MCF 10A (cell line): ENCODE results near the gene RBX1. TPM values are rescaled to one million over a fixed set of nuclear protein-coding genes. Genes with fewer than 3 reads are reported as not detected.

Experiments
- BruUV-seq: library from RNA; stranded (reverse); fragments of 400-500 nt; replicated peaks from 2 replicates; lab custom pipeline; 2021; lab: Mats Ljungman, UMichigan
- CTCF ChIA-PET: fragments of 300-600 bp; sonication (Branson Sonifier 250); formaldehyde crosslinking; extraction: SDS; loops from one replicate; lab custom pipeline; 2021; ENCODE audit warnings: antibody characterized with exemption, inconsistent platforms; lab: Yijun Ruan, JAX
- POLR2A ChIA-PET: fragments of 300-600, 350-650 bp; sonication (Branson Sonifier 250); formaldehyde crosslinking; extraction: SDS; loops from one replicate; lab custom pipeline; 2020; ENCODE audit warnings: antibody characterized with exemption, inconsistent platforms; lab: Yijun Ruan, JAX
- DNase-seq: peaks from one replicate; pipeline ENCODE4 v3.0.0-alpha.2; 2018; ENCODE audit not compliant: unreplicated experiment
- H3K27ac Mint-ChIP-seq: one replicate; pipeline ENCODE4 v1.8.0; 2022; ENCODE audit warnings: mild to moderate bottlenecking, low read depth, mixed read lengths; ENCODE audit not compliant: unreplicated experiment
- H3K27me3 Mint-ChIP-seq: one replicate; pipeline ENCODE4 v1.8.0; 2022; ENCODE audit warnings: mixed read lengths; ENCODE audit not compliant: insufficient read depth, unreplicated experiment
- H3K36me3 Mint-ChIP-seq: one replicate; pipeline ENCODE4 v1.8.0; 2022; ENCODE audit warnings: mild to moderate bottlenecking, moderate library complexity, mixed read lengths; ENCODE audit not compliant: insufficient read depth, unreplicated experiment
- H3K4me1 Mint-ChIP-seq: one replicate; pipeline ENCODE4 v1.8.0; 2022; ENCODE audit warnings: mixed read lengths; ENCODE audit not compliant: insufficient read depth, unreplicated experiment
- H3K4me3 Mint-ChIP-seq: one replicate; pipeline ENCODE4 v1.8.0; 2022; ENCODE audit warnings: mild to moderate bottlenecking, moderate library complexity, mixed read lengths; ENCODE audit not compliant: unreplicated experiment
- H3K9me3 Mint-ChIP-seq: one replicate; pipeline ENCODE4 v1.8.0; 2022; ENCODE audit warnings: mixed read lengths; ENCODE audit not compliant: unreplicated experiment
- intact Hi-C: fragments of 100-400 bp; cut with micrococcal nuclease; formaldehyde crosslinking; loops from 2 replicates; pipeline ENCODE4 v1.14.1; 2022
- total RNA-seq: library from RNA; stranded (reverse); gene quantifications from 2 replicates; pipeline ENCODE4 v1.2.3, GENCODE V29; 2022
- TF ChIP-seq, protein P1 (sequence below): fragments of 200-600 bp; IDR thresholded peaks from one replicate; pipeline ENCODE4 v1.8.0; 2022; ENCODE audit warnings: antibody characterized with exemption, mild to moderate bottlenecking; ENCODE audit not compliant: unreplicated experiment

Gene RBX1
- total RNA-seq, 1 experiment from 2014 or later = 46.7 TPM

DNA sequence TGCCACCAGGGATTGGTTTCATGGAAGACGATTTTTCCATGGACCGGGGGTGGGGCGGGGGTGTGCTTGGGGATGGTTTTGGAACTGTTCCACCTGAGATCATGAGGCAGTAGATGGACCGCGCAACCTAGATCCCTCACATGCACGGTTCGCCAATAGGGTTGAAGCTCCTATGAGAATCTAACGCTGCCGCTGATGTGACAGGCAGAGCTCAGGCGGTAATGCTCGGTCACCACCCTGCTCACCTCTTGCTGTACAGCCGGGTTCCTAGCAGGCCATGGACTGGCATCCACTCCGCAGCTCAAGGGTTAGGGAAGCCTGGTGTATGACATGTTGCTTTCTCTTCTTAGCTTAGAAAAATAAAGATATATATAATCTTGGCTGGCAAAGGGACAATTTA is 22.0 kb downstream of the RBX1 start:
- no peaks in the 10 kb centered on the region for H3K27me3 Mint-ChIP-seq
- no TSS peak for BruUV-seq
- no peaks in the 10 kb centered on the region for H3K4me1 Mint-ChIP-seq
- peaks cover 47% of the 10 kb centered on the region for H3K36me3 Mint-ChIP-seq
- H3K4me3 Mint-ChIP-seq = no peak overlapping the region
- no peak for DNase-seq
- ChIA-PET CTCF (interaction anchor here (0.6 kb wide), 1 partner anchor 668 kb away, joined by 3 read pairs; no protein-coding TSS in a partner anchor), POLR2A (interaction anchor here (0.6 to 3.3 kb wide), 4 partner anchors 18 to 49 kb away, joined by 3 to 14 read pairs (median 6); partner anchors contain the start of gene RBX1)
- intact Hi-C loops = no loop called here
- TF ChIP-seq, protein P1, sequence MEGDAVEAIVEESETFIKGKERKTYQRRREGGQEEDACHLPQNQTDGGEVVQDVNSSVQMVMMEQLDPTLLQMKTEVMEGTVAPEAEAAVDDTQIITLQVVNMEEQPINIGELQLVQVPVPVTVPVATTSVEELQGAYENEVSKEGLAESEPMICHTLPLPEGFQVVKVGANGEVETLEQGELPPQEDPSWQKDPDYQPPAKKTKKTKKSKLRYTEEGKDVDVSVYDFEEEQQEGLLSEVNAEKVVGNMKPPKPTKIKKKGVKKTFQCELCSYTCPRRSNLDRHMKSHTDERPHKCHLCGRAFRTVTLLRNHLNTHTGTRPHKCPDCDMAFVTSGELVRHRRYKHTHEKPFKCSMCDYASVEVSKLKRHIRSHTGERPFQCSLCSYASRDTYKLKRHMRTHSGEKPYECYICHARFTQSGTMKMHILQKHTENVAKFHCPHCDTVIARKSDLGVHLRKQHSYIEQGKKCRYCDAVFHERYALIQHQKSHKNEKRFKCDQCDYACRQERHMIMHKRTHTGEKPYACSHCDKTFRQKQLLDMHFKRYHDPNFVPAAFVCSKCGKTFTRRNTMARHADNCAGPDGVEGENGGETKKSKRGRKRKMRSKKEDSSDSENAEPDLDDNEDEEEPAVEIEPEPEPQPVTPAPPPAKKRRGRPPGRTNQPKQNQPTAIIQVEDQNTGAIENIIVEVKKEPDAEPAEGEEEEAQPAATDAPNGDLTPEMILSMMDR = no peak
- H3K9me3 Mint-ChIP-seq = no peaks in the 10 kb centered on the region
- H3K27ac Mint-ChIP-seq = no peak overlapping the region

DNA sequence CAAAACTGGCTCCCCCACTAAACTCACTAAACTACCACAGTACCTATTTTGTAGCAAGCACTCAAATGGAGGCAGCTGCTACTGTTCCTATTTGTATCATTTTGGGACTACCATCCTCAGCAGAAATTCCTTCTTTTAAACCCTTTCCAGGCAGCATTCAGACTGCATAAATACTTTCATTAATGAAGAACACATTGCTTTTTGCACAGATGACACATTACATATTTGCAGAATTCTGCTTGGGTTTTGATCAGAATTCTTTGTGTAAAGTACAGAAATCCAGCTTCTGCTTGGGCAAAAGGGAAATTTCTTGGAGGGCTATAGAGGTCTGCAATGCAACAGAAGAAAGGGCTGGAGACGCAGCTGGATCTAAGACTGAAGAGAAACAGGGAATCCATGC is 24.2 kb downstream of the RBX1 start:
- no peak for DNase-seq
- Mint-ChIP-seq H3K36me3 (peaks cover 28% of the 10 kb centered on the region), H3K27me3 (no peaks in the 10 kb centered on the region), H3K4me1 (no peaks in the 10 kb centered on the region), H3K27ac (no peak overlapping the region), H3K9me3 (no peaks in the 10 kb centered on the region), H3K4me3 (no peak overlapping the region)
- ChIA-PET POLR2A (interaction anchor here (1.1 to 2.0 kb wide), 2 partner anchors 15 to 26 kb away, joined by 3 to 4 read pairs; no protein-coding TSS in a partner anchor), CTCF (interaction anchor here (0.7 kb wide), 2 partner anchors 11 to 81 kb away, joined by 3 to 4 read pairs; no protein-coding TSS in a partner anchor)
- TF ChIP-seq, protein P1 = no peak
- intact Hi-C loops = no loop called here
- no TSS peak for BruUV-seq

DNA sequence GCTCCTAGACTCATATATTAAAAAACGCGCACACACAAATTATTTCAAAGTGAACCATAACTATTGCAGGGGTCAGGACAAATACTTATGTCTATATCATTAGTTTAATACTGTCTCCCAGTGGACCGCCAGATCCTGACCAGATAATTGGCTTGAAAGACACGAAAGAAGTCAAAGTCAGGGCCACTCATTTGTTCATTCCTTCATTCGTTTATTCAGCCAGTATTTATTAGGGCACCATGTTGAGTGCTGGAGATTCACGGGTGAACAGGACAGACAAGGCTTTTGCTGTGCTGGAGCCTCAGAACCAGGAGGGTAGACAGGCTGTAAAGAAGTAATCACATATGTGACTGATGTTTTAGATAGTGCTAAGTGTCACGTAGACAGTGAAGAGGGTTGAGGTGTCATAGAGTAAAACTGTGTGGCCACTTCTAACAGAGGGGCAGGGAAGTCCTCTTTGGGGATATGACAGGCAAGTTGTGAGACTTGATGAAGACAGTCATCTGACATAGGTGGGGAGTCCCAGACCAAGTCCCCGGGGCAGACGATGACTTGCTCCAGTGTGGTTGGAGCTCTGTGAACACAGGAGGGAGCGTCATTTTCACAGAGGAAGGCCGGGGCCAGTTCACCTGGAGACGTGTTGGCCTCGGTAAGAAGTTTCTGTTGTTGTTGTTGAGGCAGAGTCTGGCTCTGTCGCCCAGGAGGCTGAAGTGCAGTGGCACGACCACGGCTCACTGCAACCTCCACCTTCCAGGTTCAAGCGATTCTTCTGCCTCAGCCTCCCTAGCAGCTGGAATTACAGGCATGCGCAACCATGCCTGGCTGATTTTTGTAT is 25.9 kb downstream of the RBX1 start:
- DNase-seq = no peak
- peaks cover 11% of the 10 kb centered on the region for H3K36me3 Mint-ChIP-seq
- H3K4me3 Mint-ChIP-seq = no peak overlapping the region
- BruUV-seq = no TSS peak
- H3K27ac Mint-ChIP-seq = no peak overlapping the region
- intact Hi-C loops = no loop called here
- H3K4me1 Mint-ChIP-seq = no peaks in the 10 kb centered on the region
- no peaks in the 10 kb centered on the region for H3K9me3 Mint-ChIP-seq
- ChIA-PET POLR2A (interaction anchor here (0.8 kb wide), 1 partner anchor 25 kb away, joined by 4 read pairs; no protein-coding TSS in a partner anchor), CTCF (interaction anchor here (0.6 kb wide), 1 partner anchor 374 kb away, joined by 4 read pairs; no protein-coding TSS in a partner anchor)
- no peaks in the 10 kb centered on the region for H3K27me3 Mint-ChIP-seq
- TF ChIP-seq, protein P1 = no peak

DNA sequence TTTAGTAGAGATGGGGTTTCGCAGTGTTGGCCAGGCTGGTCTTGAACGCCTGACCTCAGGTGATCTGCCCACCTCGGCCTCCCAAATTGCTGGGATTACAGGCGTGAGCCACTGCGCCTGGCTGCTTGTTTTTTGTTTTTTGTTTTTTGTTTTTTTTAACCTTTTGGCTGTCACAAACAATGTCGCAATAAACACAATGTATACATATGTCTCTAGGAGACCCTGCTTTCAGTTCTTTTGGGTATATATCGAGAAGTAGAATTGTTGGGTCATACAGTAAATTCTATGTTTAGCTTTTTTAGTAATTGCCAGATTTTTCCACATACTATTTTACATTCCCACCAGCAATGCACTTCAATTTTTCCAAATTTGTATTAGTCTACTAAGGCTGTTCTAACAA is 28.0 kb downstream of the RBX1 start:
- no peaks in the 10 kb centered on the region for H3K9me3 Mint-ChIP-seq
- no peaks in the 10 kb centered on the region for H3K36me3 Mint-ChIP-seq
- H3K27ac Mint-ChIP-seq = no peak overlapping the region
- ChIA-PET POLR2A (no interaction called here), CTCF (no interaction called here)
- no TSS peak for BruUV-seq
- H3K27me3 Mint-ChIP-seq = no peaks in the 10 kb centered on the region
- no peaks in the 10 kb centered on the region for H3K4me1 Mint-ChIP-seq
- DNase-seq = no peak
- no peak overlapping the region for H3K4me3 Mint-ChIP-seq
- TF ChIP-seq, protein P1 = no peak
- intact Hi-C loops = no loop called here
